NCI-H1436 treated with DMSO at 0.1 percent for 48 hours (cell line): ENCODE measurements around the gene TMCC1.

Source experiments
- DNase-seq: peaks from one replicate; lab custom pipeline; 2025; lab: John Stamatoyannopoulos, UW

The TMCC1 gene

DNA sequence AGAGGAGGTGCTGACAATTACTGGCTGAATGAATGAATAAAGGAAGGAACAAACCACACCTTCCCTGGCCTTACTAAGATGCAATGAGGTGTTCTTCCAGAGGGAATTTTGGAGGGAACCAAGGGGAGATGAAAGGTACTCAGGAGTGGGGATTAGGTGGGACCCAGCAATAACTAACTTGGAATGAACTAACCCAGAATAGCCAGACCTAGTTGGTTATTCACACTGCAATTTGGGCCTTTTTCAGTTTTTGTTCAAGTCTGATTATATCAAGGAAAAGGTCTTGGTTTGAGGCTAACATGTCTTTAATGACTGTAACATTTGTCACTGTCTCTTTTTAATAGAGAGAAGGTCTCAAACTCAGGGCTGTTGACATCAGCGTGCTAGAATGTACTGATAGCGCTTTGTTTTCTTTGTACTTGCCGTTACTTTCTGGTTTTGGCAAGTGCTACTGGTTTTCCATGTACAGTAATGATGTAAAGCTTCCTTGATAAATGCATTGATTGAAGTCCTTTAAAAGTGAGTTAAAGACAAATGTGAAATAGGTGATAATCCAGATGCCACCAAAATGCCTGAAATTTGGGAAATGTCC lies 283.8 kb downstream of the TMCC1 start:
- no peak for DNase-seq

DNA sequence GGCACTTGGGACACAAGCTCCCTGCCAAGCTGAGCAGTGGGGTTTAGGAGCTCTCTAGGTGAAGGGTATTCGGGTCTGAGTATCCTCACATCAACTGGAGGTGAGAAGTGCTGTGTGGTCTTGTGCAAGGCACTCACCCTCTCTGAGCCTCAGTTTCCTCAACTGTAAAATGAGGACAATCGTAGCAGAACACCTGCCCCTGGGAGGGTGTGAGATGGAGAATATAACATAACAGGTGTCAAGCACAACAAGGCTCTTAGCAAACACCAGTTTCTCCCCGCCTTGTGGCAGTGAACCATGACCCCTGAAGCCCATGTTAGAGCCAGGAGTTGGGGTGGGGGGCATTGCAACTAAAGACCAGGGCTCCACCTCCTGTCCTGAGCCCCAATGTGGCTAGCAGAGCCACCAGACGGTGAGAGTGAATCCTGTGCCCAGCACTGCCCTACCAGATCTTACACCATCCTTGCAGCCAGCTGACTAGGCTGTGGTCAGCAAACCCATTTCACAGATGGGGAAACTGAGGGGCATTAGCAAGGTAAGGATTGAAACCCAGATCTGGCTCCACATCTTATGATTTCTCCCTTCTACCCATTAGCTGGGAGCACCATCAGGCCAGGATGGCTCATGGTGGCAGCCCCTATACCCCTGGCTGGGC lies 284.4 kb downstream of the TMCC1 start:
- DNase-seq, result no peak

DNA sequence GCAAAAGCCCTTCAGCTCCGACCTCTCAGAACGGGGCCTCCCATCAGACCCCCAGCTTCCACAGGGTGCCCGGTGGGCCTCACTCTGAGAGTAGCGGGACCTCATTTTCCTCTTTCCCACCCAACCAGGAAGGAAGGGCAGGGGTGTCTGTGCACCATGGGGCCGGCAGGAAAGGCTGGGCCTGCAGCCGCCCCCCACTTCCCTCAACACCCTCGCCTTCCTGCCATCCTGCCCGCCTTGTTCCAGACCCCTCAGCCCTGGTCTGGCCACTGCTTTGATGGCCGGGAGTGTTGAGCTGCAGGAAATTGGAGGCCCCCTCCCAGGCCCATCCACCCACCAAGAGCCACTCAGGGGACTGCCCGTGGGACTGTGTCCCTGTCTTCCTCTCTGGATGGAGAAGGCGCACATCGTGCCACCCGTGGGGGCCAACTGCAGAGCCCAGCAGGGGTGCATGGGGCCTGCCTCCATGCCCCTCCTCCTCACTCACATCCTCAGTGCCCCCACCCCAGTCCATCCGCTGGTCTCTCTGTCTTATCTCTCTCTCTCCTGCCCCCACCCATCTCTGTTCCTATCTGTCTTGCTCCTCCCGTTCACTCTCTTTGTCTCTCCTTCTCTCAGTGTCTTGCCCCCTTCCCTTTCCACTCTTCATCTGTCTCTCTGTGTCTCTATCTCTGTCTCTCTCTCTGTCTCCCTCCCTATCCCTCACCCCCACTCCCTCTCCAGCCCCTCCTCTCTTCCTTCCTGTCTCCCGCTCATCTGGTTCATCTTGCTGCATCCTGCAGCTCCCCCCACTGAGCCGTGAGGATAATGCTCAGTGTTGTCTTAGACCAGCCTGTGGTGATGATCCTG lies 285.2 kb downstream of the TMCC1 start:
- DNase-seq, result no peak

DNA sequence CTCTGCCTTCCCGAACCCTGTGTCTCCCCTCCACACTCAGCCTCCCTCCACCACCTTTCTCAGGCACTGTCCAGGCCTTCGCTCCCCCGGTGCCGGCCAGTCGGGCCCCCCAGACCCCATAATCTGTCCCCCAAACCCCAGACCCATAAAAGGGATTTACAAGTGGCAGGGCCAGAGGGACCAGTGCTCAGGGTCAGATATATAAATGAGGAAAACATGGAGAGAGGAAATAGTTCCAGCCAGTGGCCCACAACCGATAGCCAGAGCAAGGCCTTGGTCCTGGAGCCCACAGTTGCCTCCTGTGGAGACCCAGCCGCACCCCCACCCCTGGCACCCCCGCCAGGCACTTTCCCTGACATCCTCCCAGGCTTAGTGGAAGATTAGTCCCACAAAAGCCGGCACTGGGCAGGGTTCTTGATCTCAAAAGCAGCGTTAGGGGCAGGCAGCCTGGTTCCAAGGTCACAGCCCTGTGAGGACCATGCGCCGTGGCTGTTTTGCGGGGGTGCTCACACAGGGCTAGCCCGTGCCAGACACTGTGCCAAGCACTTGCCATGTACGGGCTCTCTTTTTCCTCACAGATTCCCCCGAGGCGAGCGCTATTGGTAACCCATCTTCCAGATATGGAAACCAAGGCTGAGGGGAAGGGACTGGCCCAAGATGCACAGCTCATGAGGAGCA lies 286.0 kb downstream of the TMCC1 start:
- DNase-seq, result no peak

DNA sequence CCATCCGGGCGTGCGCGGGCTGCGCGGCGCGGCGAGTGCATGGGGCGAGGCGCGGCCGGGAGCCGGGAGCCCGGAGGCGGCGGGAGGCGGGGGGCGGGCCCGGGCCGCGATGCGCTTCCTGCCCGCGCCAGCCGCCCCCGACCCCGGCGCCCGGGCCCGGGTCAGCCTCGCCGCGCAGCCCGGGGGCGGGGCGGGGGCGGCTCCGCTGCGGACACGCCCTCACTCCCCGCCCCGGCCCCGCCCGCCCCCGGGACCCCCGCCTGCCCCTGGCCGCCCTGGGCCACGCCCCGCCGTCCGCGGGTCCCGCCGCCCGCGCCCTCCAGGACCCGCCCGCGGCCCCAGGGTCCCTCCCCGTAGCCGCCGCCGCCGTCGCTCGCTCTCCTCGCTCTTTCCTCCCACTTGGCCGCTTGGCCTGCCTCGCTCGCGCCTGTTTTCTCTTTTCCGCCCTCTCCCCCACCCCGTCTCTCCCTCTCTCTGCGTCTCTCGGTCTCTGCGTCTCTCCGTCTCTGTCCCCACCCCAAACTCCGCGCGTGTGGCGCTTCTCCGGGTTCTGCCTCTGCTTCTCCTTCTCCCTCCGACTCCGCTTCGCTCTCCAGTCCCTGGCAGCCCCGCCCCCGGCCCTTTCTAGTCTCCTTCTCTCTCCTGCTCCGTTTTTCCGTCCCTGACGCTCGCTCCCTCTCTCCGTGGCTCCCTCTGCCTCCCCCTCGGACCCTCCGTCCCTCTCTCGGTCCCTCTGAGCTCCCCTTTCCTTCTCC lies 286.7 kb downstream of the TMCC1 start, which contains the start of gene PLXND1:
PLXND1 (minus strand) TSS at position 41 of the 755 bp plus-strand sequence; CDS start at position 4, 37 bp downstream.
- DNase-seq, result no peak

DNA sequence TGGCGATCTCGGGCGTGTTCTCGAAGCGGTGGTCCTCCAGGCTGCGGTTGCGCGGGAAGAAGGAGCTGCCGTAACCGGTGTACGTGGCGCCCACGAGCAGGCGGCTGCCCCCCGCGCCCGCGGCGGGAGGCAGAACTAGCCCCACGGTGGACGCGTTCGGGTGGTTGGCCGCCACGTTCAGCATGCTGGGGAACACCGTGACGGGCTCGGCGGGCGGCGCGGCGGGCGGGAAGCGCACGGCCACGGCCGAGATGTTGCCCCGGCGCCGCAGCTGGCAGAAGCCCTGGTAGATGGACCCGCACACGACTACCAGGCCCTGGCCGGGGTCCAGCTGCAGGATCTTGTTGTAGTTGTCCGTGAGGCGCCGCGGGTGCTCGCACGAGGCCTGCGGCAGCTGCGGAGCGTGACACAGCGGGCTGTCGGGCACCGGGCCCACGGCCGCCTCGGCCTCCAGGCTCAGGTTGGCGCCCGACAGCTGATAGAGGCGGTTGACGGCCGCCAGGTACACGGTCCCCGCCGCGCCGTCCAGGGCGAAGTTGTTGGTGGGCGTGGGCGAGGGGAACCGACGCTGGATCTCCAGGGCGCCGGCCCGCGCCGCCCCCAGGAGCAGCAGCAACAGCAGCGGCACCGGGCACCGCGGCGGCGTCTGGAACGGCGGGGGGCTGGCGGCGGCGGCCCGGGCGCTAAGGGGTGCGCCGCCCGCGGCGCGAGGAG lies 287.4 kb downstream of the TMCC1 start:
- DNase-seq, result no peak

DNA sequence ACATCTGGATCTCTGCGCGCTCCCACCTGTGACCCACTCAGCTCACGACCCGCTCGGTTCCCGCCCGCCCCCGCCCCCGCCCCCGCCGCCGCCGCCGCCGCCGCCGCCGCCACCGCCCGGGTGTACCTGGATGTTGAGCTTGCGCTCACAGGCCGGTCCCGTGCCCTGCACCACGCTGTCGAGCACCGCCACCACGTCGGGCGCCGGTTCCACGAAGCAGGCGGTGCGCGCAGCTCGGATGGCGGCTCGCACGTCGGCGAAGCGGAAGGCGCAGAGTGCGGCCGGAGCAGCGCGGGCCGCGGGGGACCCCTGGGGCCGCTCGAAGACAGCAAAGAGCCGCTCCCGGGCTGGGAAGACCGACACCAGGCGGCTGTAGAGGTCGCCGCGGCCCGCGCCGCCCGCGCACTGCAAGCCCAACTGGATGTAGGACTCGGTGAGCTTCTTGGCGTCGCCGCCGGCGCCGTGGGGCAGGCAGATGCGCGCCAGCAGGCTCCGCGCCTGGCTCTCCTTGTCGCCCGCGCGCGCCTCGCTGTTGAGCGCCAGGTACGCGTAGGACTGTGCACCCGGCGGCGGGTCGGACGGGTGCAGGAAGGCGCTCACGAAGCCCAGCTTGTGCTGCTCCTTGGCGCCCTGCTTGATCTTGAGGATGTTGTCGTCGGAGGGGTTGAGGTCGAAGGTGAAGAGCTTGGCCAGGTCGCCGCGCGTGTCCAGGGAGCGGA lies 288.1 kb downstream of the TMCC1 start:
- no peak for DNase-seq

DNA sequence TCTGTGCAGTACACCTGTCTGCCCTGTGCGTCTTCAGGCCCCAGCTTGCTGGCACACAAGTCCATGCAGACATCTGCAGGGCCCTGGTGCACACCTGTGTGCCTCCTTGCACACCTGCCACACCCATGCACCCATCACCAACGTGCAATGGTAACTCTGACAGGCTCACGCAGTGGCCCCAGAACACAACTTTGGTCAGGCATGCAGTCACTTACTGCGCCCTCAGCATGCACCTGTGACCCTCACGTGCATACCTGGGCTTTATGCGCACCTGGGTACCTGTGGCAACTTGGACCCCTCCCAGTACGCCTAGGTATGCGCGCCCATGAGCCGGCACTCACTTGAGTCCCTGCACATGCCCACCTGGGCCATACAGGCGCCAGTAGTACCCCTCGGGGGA lies 288.7 kb downstream of the TMCC1 start:
- no peak for DNase-seq

DNA sequence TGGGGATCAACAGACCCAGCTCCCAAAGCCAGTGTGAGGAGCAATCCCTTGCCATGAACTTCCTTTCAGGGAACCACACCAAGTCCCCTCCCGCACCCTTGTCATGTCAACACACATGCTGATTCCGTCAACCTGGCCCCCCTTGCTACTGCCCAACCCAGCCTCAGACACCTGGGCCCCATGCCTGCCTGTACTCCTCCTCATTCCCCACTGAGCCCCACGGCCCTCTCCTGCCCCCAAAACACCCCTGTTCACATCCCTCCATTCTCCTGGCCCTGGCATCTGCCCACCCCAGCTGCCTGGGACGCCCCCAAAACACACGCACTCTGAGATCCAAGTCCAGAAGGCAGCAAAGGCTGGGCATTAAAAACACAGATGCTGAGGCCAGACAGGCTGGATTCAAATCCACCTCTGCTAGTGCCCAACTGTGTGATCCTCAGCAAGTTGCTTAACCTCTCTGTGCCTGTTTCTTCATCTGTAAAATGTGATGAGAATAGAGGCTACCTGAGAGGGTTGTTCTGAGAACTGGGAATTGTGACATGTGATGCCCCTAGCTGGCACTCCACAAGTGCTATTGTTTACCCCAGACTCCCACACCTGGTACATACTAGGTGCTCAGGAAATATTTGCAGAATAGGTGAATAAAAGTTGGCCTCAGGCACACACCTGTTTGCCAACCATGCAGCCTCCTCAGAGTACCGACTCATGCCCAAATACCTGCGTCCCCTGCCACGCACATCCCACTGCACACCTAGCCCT lies 289.3 kb downstream of the TMCC1 start:
- no peak for DNase-seq

DNA sequence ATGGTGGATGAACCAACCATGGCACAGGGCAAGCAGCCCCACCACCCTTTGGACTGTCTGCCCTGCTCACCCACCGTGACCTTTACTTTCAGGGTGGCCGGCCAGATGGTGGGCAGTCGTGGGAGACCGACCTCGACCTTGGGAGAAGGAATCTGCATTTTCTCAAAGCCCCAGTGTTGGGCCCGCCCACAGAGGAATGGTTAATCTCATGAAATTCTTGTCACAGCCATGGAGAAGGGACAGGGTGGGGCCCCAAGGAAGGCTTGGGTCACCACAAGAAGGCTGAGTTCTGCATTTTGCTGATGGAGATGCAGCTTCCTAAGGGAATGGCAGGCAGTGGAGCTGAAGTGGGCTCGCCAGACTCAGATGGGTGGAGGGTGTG lies 290.0 kb downstream of the TMCC1 start:
- DNase-seq, result no peak

DNA sequence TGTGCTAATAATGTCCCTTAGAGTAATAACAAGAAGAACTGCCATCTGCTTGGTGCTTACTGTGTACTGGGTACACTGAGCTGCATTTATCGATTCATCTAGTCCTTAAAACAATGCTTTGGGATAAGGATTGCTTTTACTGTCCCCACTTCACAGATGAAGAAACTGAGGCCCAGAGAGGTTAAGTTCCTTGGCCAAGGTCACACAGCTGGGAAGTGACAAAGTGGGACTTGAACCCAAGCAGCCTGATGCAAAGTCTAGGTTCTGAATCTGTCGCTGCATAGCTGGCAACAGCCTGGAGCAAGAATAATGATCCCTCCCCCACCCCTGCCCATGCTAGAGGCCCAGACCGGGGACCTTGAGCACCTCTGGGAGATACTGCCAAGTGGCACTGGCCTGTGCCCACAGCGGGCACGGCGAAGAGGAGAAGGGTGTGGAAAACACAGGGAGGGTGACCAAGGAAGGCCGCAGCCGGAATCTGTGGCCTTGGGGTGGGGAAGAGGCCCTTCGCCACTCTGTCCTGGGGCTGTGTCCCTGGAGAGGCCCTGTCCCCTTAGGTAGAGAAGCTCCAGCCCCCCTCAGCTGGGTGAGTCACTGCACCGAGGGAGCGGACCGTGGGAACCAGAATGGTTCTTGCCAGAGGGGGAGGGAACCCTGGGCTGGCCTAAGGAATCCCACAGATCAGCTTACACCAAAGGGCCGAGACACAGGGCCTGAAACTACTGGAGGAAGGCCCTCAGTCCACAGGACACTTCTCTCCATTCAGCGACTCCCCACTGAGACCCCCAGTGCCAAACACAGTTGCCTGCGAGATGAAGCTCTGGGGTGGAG lies 290.6 kb downstream of the TMCC1 start:
- no peak for DNase-seq

DNA sequence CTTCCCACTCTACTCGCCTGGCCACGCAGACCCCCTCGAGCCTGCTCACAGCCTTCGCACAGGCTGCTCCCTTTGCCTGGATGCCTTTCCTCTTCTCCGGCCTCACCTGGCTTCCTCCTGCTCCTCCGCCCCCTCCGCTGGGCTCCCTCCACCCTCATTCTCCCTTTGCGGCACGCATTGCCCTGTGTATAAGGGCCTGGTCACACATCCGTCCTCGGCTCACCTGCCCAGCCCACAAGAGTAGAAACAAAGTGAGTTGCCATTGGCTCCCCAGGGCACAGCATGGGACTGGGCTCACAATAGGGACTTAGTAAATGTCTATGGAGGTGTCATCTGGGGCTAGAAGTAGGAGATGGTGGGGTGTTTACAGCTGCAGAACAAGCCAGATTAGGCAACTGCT lies 291.2 kb downstream of the TMCC1 start:
- DNase-seq, result no peak

DNA sequence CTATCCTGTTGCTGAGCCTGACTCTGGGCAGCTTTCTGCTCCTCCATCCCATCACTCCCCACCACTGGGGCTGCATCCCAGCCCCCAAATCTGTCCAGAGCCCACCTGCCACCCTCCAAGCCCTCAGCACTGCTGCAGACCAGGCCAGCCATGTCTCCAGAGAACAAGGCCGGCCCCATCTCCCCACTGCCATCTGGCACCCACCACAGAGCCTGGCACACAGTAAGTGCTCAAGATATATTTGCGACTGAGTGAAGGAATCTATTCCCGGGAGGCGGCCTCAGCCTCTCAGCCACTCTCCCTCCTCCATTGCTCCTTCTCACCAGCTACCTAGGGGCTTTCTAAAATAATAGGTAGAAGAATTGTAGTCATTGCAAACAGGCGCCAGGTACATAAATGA lies 291.8 kb downstream of the TMCC1 start:
- DNase-seq, result no peak

DNA sequence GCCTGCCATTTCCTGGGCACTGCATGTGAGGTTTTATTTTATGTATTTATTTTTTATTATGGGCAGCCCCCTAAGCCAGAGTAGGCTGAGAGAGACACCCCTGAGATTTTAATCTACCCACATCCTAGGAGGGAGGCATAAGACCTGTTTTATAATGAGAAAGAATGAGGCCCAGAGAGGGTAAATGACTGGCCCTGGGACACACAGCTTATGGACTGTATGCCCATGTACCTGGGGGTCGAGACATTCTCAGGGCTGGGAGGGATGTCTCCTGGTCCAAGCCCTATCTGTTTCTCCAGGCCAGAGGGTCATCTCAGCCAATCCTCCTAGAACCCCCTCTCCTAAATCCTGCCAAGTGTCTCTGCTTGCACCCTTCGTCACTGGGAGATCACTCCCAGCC lies 293.2 kb downstream of the TMCC1 start:
- no peak for DNase-seq

DNA sequence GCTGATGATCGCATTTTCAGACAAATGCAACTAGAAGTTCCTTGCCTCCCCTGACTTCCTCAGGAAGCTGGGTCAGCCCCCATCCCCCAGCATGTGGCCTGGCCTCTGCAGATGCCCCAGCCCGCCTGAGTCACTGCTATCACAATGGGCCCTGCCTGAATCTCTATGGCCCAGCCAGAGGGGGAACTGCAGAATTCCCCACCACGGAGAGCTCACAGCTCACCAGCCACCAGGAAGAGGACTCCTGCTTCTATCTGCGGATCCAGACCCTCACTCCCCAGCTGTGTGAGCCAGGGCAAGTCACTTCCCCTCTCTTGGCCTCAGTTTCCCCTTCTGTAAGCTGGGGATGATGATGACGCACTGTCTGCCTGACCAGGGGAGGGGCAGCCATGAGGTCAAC lies 293.9 kb downstream of the TMCC1 start:
- DNase-seq, result no peak

DNA sequence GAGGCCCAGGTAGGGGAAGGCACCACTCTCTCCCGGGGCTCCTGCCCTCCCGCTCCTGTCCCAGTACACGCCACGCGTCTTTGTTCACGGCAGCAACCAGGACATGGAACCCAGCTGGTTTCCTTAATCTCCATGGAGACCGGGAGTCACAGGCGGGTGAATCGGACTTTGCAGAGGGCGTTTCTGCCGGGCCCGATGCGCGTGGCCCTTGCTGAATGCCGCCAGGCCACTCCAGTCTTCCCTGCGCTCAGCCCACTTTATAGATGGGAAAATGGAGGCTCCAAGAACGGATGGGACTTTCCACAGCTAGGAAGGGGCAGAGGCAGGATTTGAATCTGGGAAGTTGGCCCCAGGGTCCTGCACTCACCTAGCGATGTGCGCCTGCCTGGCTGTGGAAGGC lies 294.4 kb downstream of the TMCC1 start:
- no peak for DNase-seq

DNA sequence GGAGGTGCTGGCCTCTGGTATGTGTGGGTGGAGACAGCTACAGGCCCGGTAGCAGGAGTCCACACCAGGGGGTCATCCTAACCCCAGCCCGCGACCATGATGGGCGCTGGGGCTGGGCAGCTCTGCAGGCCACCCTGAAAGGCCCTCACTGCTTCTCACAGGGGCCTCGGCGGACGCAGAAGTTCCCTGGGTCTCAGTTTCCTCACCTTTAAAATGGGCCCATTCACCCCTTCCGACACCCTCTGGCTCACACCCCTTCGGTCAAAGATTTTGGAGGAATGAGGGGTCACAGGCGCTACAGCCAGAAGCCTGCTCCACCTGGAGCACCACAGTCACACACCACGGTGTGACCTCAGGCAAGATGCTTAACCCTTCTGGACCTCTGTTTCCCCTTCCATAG lies 295.0 kb downstream of the TMCC1 start:
- no peak for DNase-seq

DNA sequence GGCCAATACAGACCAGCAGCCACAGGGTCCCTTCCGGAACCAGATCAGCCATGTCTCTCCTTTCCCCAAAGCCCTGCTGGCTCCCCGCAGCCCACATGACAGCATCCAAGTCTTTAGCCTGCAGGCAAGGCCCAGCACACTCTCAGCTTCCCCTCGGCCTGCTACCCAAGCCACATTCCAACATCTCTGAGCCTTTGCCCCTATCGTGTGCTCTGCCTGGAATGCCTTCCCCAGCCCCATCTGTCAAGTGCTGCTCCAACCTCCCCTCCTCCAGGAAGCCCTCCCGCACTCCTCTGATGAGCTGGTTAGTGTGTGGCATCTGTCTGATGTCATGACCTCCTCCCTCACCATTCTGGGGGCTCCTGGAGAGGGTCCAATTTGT lies 295.5 kb downstream of the TMCC1 start:
- no peak for DNase-seq
